ENCODE measurements around the gene WNT11. TPM values are rescaled to one million over a fixed set of nuclear protein-coding genes. Genes with fewer than 3 reads are reported as not detected.

Gene WNT11
- total and polyA plus RNA-seq, 2 of the 13 experiments (the other 11 are each of a cell fraction or from before 2014, with no cell fraction given): 0.34 to 0.66 TPM

GRCh38 chr11:76236092-76236999, 30.0 kb upstream of the WNT11 start (continued):
- TF ChIP-seq ZNF737 (CRISPR knock-in tag; IDR thresholded peaks at IDR 0.05; ENCODE audit: borderline replicate concordance) (peak; percentile 13; the same call in 1 of the 2 replicates), ZNF891 (CRISPR knock-in tag; IDR thresholded peaks at IDR 0.05) (peak; percentile 91; the same call in 1 of the 2 replicates), HNRNPK (IDR thresholded peaks at IDR 0.05; ENCODE audit: low read depth, low read length, poor library complexity, severe bottlenecking) (peak; percentile 38), ZKSCAN1 (IDR thresholded peaks at IDR 0.05; ENCODE audit: low read length) (0 out of 2 replicates have a peak, but pooled peaks have one; percentile 5), SAP130 (CRISPR knock-in tag; IDR thresholded peaks at IDR 0.05; ENCODE audit: low read depth) (peak; percentile 7), RBM39 (IDR thresholded peaks at IDR 0.05; ENCODE audit: low read depth, low read length, poor library complexity, severe bottlenecking) (peak; percentile 6), ZFP41 (CRISPR knock-in tag; IDR thresholded peaks at IDR 0.05; ENCODE audit: borderline replicate concordance) (0 out of 2 replicates have a peak, but pooled peaks have one; percentile 59), ZNF800 (CRISPR knock-in tag; IDR thresholded peaks at IDR 0.05) (peak; percentile 71; the same call in 1 of the 2 replicates), GABPB1 (CRISPR knock-in tag; IDR thresholded peaks at IDR 0.05) (peak; percentile 31; the same call in 1 of the 2 replicates), MTA3 (CRISPR knock-in tag; IDR thresholded peaks at IDR 0.05) (no peak), HOXA7 (CRISPR knock-in tag; IDR thresholded peaks at IDR 0.05) (no peak), ZKSCAN8 (CRISPR knock-in tag; IDR thresholded peaks at IDR 0.05; ENCODE audit: borderline replicate concordance) (peak; percentile 95; the same call in 1 of the 2 replicates), CREB3 (CRISPR knock-in tag; IDR thresholded peaks at IDR 0.05) (no peak), UBTF (CRISPR knock-in tag; IDR thresholded peaks at IDR 0.05) (peak; percentile 78), ZNF747 (CRISPR knock-in tag; IDR thresholded peaks at IDR 0.05; ENCODE audit: borderline replicate concordance) (no peak), SALL1 (CRISPR knock-in tag; IDR thresholded peaks at IDR 0.05) (peak; percentile 63; the same call in 1 of the 2 replicates), ZMYM4 (CRISPR knock-in tag; IDR thresholded peaks at IDR 0.05) (0 out of 2 replicates have a peak, but pooled peaks have one; percentile 12)
- TF ChIP-seq, protein P1, sequence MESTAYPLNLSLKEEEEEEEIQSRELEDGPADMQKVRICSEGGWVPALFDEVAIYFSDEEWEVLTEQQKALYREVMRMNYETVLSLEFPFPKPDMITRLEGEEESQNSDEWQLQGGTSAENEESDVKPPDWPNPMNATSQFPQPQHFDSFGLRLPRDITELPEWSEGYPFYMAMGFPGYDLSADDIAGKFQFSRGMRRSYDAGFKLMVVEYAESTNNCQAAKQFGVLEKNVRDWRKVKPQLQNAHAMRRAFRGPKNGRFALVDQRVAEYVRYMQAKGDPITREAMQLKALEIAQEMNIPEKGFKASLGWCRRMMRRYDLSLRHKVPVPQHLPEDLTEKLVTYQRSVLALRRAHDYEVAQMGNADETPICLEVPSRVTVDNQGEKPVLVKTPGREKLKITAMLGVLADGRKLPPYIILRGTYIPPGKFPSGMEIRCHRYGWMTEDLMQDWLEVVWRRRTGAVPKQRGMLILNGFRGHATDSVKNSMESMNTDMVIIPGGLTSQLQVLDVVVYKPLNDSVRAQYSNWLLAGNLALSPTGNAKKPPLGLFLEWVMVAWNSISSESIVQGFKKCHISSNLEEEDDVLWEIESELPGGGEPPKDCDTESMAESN (CRISPR knock-in tag; conservative IDR thresholded peaks at IDR 0.05): no peak
